CD4-positive, alpha-beta T cell treated with Interleukin-2 at 100 ng/mL for 4 hours (primary cell): ENCODE measurements around the gene IFNA8.
"Not testable (repeated sequence)": the region's sequence is repeated elsewhere in the genome, so short reads cannot be mapped to it uniquely, and the experiment has no call there.

Source experiments
- DNase-seq: peaks from one replicate; pipeline ENCODE4 v3.0.0-alpha.2; 2020; ENCODE audit warnings: low spot score

IFNA8 gene

GRCh38 chr9:21408817-21409216 lies at the start of gene IFNA8:
TSS of gene IFNA8 (plus strand) at chr9:21409117. CDS start at chr9:21409177, 60 bp downstream.
- DNase-seq: no peak

- DNase-seq: no peak
Measured at GRCh38 chr9:21362287-21362686, 46.6 kb upstream of the IFNA8 start.

GRCh38 chr9:21367169-21367568 lies 41.7 kb upstream of the IFNA8 start:
- DNase-seq: not testable (repeated sequence)

- DNase-seq: no peak
Measured at GRCh38 chr9:21367957-21368356, 41.0 kb upstream of the IFNA8 start, which contains the start of gene IFNA13. TSS of gene IFNA13 (minus strand) at chr9:21368057. CDS start at chr9:21368010, 47 bp downstream.

- DNase-seq: not testable (repeated sequence)
Measured at GRCh38 chr9:21371467-21371866, 37.5 kb upstream of the IFNA8 start.

GRCh38 chr9:21381448-21382339 lies 27.2 kb upstream of the IFNA8 start:
- peak; percentile 8 for DNase-seq

GRCh38 chr9:21383627-21384026 lies 25.3 kb upstream of the IFNA8 start:
- DNase-seq: no peak

GRCh38 chr9:21385131-21385670 lies 23.7 kb upstream of the IFNA8 start, which contains the start of gene IFNA2:
TSS of gene IFNA2 (minus strand) at chr9:21385398. CDS start at chr9:21385329, 69 bp downstream.
- DNase-seq: no peak

- no peak for DNase-seq
Measured at GRCh38 chr9:21392270-21392669, 16.6 kb upstream of the IFNA8 start.

- DNase-seq: peak; percentile 58
Measured at GRCh38 chr9:21395778-21396717, 12.9 kb upstream of the IFNA8 start.

GRCh38 chr9:21398955-21399489 lies 9.9 kb upstream of the IFNA8 start:
- no peak for DNase-seq

- no peak for DNase-seq
Measured at GRCh38 chr9:21399956-21400355, 9.0 kb upstream of the IFNA8 start.

- no peak for DNase-seq
Measured at GRCh38 chr9:21402386-21403251, 6.3 kb upstream of the IFNA8 start.

GRCh38 chr9:21404146-21404545 lies 4.8 kb upstream of the IFNA8 start:
- no peak for DNase-seq

- no peak for DNase-seq
Measured at GRCh38 chr9:21412107-21412506, 3.2 kb downstream of the IFNA8 start.

GRCh38 chr9:21413151-21413550 lies 4.2 kb downstream of the IFNA8 start:
- no peak for DNase-seq

GRCh38 chr9:21413624-21414023 lies 4.7 kb downstream of the IFNA8 start:
- DNase-seq: peak; percentile 4

- DNase-seq: no peak
Measured at GRCh38 chr9:21414220-21414940, 5.5 kb downstream of the IFNA8 start.

GRCh38 chr9:21415493-21416267 lies 6.8 kb downstream of the IFNA8 start:
- no peak for DNase-seq
